Upper lobe of left lung (tissue), 6 donors: ENCODE results near the gene CYP2A7. TPM values are rescaled to one million over a fixed set of nuclear protein-coding genes. Genes with fewer than 3 reads are reported as not detected.
"Not testable (repeated sequence)": the region's sequence is repeated elsewhere in the genome, so short reads cannot be mapped to it uniquely, and the experiment has no call there.

Experiments used
- ATAC-seq, 2 donors: fragments of 200-7000 bp; cut with Tn5 transposase; one replicate each; pipeline ENCODE4 v1.9.1; 2022; ENCODE audit warnings: mild to moderate bottlenecking in 2 of 2, moderate library complexity in 2 of 2; ENCODE audit not compliant: low FRiP score in 2 of 2
- DNase-seq, 2 donors: peaks; one replicate each; pipeline ENCODE4 v3.0.0-alpha.2; 2019 to 2020
- H3K27ac ChIP-seq, 4 donors: fragments of 200-600 bp; sonication (generic); one replicate each; pipeline ENCODE4 v1.5.1; 2016 to 2019
- H3K27me3 ChIP-seq, 4 donors: fragments of 200-600 bp; sonication (generic); one replicate each; pipeline ENCODE4 v1.5.1; 2017 to 2019
- H3K36me3 ChIP-seq, 4 donors: fragments of 200-600 bp; sonication (generic); one replicate each; pipeline ENCODE4 v1.5.1; 2016 to 2019
- H3K4me1 ChIP-seq, 4 donors: fragments of 200-600 bp; sonication (generic); one replicate each; pipeline ENCODE4 v1.5.1; 2018 to 2019
- H3K4me3 ChIP-seq, 4 donors: fragments of 200-600 bp; sonication (generic); one replicate each; pipeline ENCODE4 v1.5.1; 2017 to 2019; ENCODE audit warnings: mild to moderate bottlenecking in 2 of 4, moderate library complexity in 1 of 4
- H3K9me3 ChIP-seq, 4 donors: fragments of 200-600 bp; sonication (generic); one replicate each; pipeline ENCODE4 v1.5.1; 2018 to 2019
- CTCF ChIP-seq, 6 experiments: fragments of 450-650 bp in 4 of 6; fragments of 200-600 bp in 2 of 6; sonication (generic) in 2 of 6; IDR thresholded peaks; one replicate each; pipeline ENCODE4 v1.5.1; 2016 to 2019; ENCODE audit warnings: antibody characterized with exemption in 6 of 6
- EP300 ChIP-seq, 4 donors: sonication (generic); formaldehyde crosslinking; IDR thresholded peaks; one replicate each; pipeline ENCODE4 v1.5.1; 2017; ENCODE audit warnings: antibody characterized with exemption in 4 of 4, control low read depth in 2 of 4
- POLR2A ChIP-seq, 4 donors: fragments of 450-650 bp; IDR thresholded peaks; one replicate each; pipeline ENCODE4 v1.5.1; 2016 to 2017; ENCODE audit warnings: antibody characterized with exemption in 4 of 4, mild to moderate bottlenecking in 2 of 4
- POLR2AphosphoS5 ChIP-seq, 2 donors: sonication (generic); formaldehyde crosslinking; IDR thresholded peaks; one replicate each; pipeline ENCODE4 v1.5.1; 2017; ENCODE audit warnings: antibody characterized with exemption in 2 of 2
- WGBS, 2 donors: methylation state at CpG; one replicate each; pipeline ENCODE4 v1.1.5; 2017 to 2018; 5-methylcytosine and 5-hydroxymethylcytosine counted together
- total RNA-seq, 6 donors: library from RNA; depleted of rRNA in 4 of 6; stranded (reverse); fragments of >200 nt in 4 of 6; gene quantifications; one replicate each; pipeline versions ENCODE4 v1.1.0 to v1.2.1, GENCODE V29; 2016 to 2021
- donor health status: DM: no; HTN: no; CAD: no; lungs with moderate emphysema.
- donor health status: DM: no; HTN: yes; CAD: no; lungs with severe emphysema.

Gene CYP2A7
- total RNA-seq, 6 donors from 2014 or later = 0.59 to 1.8 (median 0.71) TPM; not detected in 3

GRCh38 chr19:40896418-40896796 is 14.4 kb upstream of the CYP2A7 start:
- Histone ChIP-seq H3K27me3 (no peaks in the 10 kb centered on the region), H3K36me3 (no peaks in the 10 kb centered on the region), H3K4me1 (no peaks in the 10 kb centered on the region), H3K4me3 (no peak overlapping the region), H3K9me3 (no peaks in the 10 kb centered on the region), H3K27ac (no peak overlapping the region)
- TF ChIP-seq EP300 (IDR thresholded peaks at IDR 0.05) = no peak
- DNase-seq = no peak
- no peak for ATAC-seq
- WGBS, 2 donors = 98 to 99% methylated on average over 5 of the region's 5 CpGs

DNA sequence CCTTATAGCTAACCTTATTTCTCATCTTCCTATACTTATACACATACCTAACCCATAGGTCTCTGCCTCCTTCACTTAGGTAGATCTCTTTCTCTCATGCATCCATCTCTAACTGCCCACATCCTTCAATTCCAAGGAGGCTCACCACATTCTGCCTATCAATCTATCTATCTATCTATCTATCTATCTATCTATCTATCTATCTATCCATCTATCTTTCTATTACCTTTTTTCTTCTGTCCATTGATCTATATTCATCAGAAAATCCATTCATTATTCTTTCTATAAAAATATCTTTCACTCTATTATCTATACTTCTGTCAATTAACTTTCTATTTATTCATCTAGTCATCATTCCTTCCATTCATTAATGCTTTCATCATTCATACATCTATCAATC is 11.1 kb upstream of the CYP2A7 start:
- DNase-seq (no peak), ATAC-seq (no peak)
- H3K36me3 ChIP-seq = no peaks in the 10 kb centered on the region
- no peak overlapping the region for H3K27ac ChIP-seq
- TF ChIP-seq EP300 (IDR thresholded peaks at IDR 0.05) = no peak
- no peak for TF ChIP-seq CTCF (IDR thresholded peaks at IDR 0.05)
- TF ChIP-seq POLR2A (IDR thresholded peaks at IDR 0.05) = no peak
- TF ChIP-seq POLR2AphosphoS5 (IDR thresholded peaks at IDR 0.05) = no peak
- H3K4me3 ChIP-seq = no peak overlapping the region
- H3K9me3 ChIP-seq = no peaks in the 10 kb centered on the region
- H3K4me1 ChIP-seq = no peaks in the 10 kb centered on the region
- no peaks in the 10 kb centered on the region for H3K27me3 ChIP-seq

- WGBS, 2 donors = 68 to 75% methylated on average over 3 of the region's 3 CpGs
- Histone ChIP-seq H3K9me3 (no peaks in the 10 kb centered on the region), H3K4me3 (no peak overlapping the region), H3K27ac (no peak overlapping the region), H3K27me3 (no peaks in the 10 kb centered on the region), H3K4me1 (no peaks in the 10 kb centered on the region), H3K36me3 (no peaks in the 10 kb centered on the region)
- TF ChIP-seq POLR2AphosphoS5 (IDR thresholded peaks at IDR 0.05) = no peak
- TF ChIP-seq CTCF (IDR thresholded peaks at IDR 0.05) = no peak
- no peak for TF ChIP-seq POLR2A (IDR thresholded peaks at IDR 0.05)
- no peak for TF ChIP-seq EP300 (IDR thresholded peaks at IDR 0.05)
- ATAC-seq = no peak
- no peak for DNase-seq
Measured at GRCh38 chr19:40889366-40889765, 7.3 kb upstream of the CYP2A7 start.

DNA sequence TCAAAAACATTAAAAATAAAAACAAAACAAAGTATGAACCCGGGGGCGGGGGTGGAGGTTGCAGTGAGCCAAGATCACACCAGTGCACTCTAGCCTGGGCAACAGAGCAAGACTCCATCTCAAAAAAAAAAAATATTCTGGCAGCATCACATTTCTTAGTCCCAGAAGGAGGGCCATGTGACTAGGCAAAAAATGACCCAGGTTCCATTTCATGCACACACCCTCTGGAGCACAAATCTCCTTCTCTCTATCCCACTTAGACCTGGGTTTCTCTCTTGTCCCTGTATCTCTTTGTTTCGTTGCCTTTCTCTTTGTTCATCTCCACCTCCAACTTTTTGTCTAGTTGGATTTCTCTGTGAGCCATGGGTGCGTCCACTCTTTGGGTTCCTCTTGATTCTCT is 6.2 kb upstream of the CYP2A7 start:
- Histone ChIP-seq H3K9me3 (no peaks in the 10 kb centered on the region), H3K27ac (no peak overlapping the region), H3K4me3 (no peak overlapping the region), H3K4me1 (no peaks in the 10 kb centered on the region), H3K27me3 (no peaks in the 10 kb centered on the region), H3K36me3 (no peaks in the 10 kb centered on the region)
- ATAC-seq (no peak), DNase-seq (no peak)
- TF ChIP-seq POLR2AphosphoS5 (IDR thresholded peaks at IDR 0.05) = no peak
- TF ChIP-seq CTCF (IDR thresholded peaks at IDR 0.05) = no peak
- WGBS, 2 donors = 85 to 86% methylated on average over 4 of the region's 4 CpGs

GRCh38 chr19:40884187-40884931 is 2.3 kb upstream of the CYP2A7 start:
- H3K36me3 ChIP-seq, H3K4me3 ChIP-seq, H3K9me3 ChIP-seq, DNase-seq, H3K4me1 ChIP-seq, H3K27ac ChIP-seq, H3K27me3 ChIP-seq: not testable (repeated sequence)
- peak in 1 of 2 donors; percentile 6 for ATAC-seq
- WGBS, 2 donors = no CpG with 5 or more reads among the region's 1 CpG

- ATAC-seq = not testable (repeated sequence)
Measured at GRCh38 chr19:40879349-40879748, 2.7 kb downstream of the CYP2A7 start.

GRCh38 chr19:40875526-40875951 is 6.5 kb downstream of the CYP2A7 start:
- 6% methylated on average over 14 to 15 of the region's 23 CpGs for WGBS, 2 donors
- peak; percentile 75 to 96 for DNase-seq
- H3K27ac ChIP-seq = peak overlapping the region in 1 of 4 donors; percentile 17
- not testable (repeated sequence) for H3K9me3 ChIP-seq, H3K27me3 ChIP-seq, H3K4me1 ChIP-seq, H3K36me3 ChIP-seq
- H3K4me3 ChIP-seq = peak overlapping the region in 1 of 4 donors; percentile 20
- ATAC-seq = peak; percentile 76 to 88

More at GRCh38 chr19:40879349-40879748, 2.7 kb downstream of the CYP2A7 start:
- H3K9me3 ChIP-seq, H3K27me3 ChIP-seq, H3K36me3 ChIP-seq, H3K27ac ChIP-seq, DNase-seq, H3K4me3 ChIP-seq, H3K4me1 ChIP-seq: not testable (repeated sequence)
- 73 to 79% methylated on average over 4 of the region's 4 CpGs for WGBS, 2 donors

DNA sequence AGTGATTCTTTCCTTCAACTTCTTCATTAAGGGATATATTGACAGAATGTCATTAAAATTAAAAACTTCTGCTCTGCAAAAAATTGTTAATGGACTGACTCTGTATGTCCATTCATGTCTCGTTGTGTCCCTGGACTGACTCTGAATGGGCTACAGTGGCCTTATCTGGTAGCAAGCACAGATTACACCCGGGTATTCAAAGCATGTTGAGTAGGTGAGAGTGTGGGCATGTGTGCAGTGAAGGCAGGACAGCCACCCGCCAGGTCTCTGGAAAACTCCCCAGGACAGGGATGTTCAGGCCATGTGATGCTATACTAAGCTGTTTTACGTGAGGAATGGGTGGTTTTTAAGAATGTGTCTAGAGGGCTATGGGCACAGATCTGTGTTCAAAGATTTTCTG is 7.2 kb downstream of the CYP2A7 start:
- H3K9me3 ChIP-seq, H3K27ac ChIP-seq, H3K27me3 ChIP-seq, ATAC-seq, H3K4me1 ChIP-seq, H3K36me3 ChIP-seq, DNase-seq: not testable (repeated sequence)
- H3K4me3 ChIP-seq = peak overlapping the region in 1 of 4 donors; percentile 20
- 58 to 63% methylated on average over 1 to 2 of the region's 4 CpGs for WGBS, 2 donors

DNA sequence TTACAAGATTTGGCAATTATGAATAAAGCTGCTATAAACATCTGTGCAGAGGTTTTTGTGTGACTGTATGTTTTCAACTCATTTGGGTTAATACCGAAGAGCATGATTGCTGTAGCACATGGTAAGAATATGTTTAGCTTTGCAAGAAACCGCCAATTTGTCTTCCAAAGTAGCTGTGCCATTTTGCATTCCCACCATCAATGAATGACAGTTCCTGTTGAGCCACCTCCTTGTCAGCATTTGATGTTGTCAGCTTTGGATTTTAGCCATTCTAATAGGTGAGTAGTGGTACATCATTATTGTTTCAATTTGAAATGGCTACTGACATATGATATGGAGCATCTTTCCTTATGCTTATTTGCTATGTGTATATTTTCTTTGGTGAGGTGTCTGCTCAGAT is 8.2 kb downstream of the CYP2A7 start:
- not testable (repeated sequence) for DNase-seq, ATAC-seq
- 88% methylated on average over 2 of the region's 2 CpGs for WGBS, 2 donors

More for the DNA sequence above, 8.2 kb downstream of the CYP2A7 start:
- H3K4me3 ChIP-seq, H3K9me3 ChIP-seq, H3K4me1 ChIP-seq, H3K36me3 ChIP-seq, H3K27ac ChIP-seq, H3K27me3 ChIP-seq: not testable (repeated sequence)
